Measurements from ENCODE around the gene SEC24D. TPM values are rescaled to one million over a fixed set of nuclear protein-coding genes. Genes with fewer than 3 reads are reported as not detected.

SEC24D gene
- total and polyA plus RNA-seq, 4 donors: 11.4 to 77.2 (median 52.0) TPM

- H3K4me3 ChIP-seq: no peak overlapping the region
- DNase-seq (no peak), ATAC-seq (ENCODE audit: insufficient read depth, low FRiP score) (no peak)
- H3K36me3 ChIP-seq (ENCODE audit: control insufficient read depth in 4 of 4, insufficient read depth in 4 of 4, low read length in 4 of 4): peaks cover 5 to 12% (median 6%) of the 10 kb centered on the region in 4 donors
- no peaks in the 10 kb centered on the region for H3K27me3 ChIP-seq (ENCODE audit: control insufficient read depth in 3 of 3, insufficient read depth in 3 of 3, low read length in 2 of 3)
- H3K9ac ChIP-seq (ENCODE audit: insufficient read depth in 1 of 2, low read length in 2 of 2): no peak overlapping the region
- H3K9me3 ChIP-seq (ENCODE audit: control insufficient read depth in 4 of 4, insufficient read depth in 3 of 4, low read length in 3 of 4): no peaks in the 10 kb centered on the region
- H3K27ac ChIP-seq (ENCODE audit: low read depth in 1 of 2, low read length in 1 of 2): no peak overlapping the region
- 97% methylated on average over 1 of the region's 1 CpG for WGBS, 2 donors
- TF ChIP-seq CTCF (IDR thresholded peaks at IDR 0.05; ENCODE audit: control extremely low read depth, extremely low read depth): no peak
- peaks cover 0 to 65% (median 14%) of the 10 kb centered on the region in 5 donors for H3K4me1 ChIP-seq (ENCODE audit: control insufficient read depth in 5 of 5, insufficient read depth in 5 of 5, low read length in 5 of 5)
These were observed 79.0 kb downstream of the SEC24D start for GRCh38 chr4:118756958-118757357.

- 81 to 91% methylated on average over 3 of the region's 3 CpGs for WGBS, 2 donors
- Histone ChIP-seq H3K4me3 (no peak overlapping the region), H3K27me3 (ENCODE audit: control insufficient read depth in 3 of 3, insufficient read depth in 3 of 3, low read length in 2 of 3) (no peaks in the 10 kb centered on the region), H3K4me1 (ENCODE audit: control insufficient read depth in 5 of 5, insufficient read depth in 5 of 5, low read length in 5 of 5) (peaks cover 0 to 60% (median 14%) of the 10 kb centered on the region in 5 donors), H3K9me3 (ENCODE audit: control insufficient read depth in 4 of 4, insufficient read depth in 3 of 4, low read length in 3 of 4) (no peaks in the 10 kb centered on the region), H3K9ac (ENCODE audit: insufficient read depth in 1 of 2, low read length in 2 of 2) (no peak overlapping the region), H3K27ac (ENCODE audit: low read depth in 1 of 2, low read length in 1 of 2) (peak overlapping the region in 1 of 2 donors; percentile 28), H3K36me3 (ENCODE audit: control insufficient read depth in 4 of 4, insufficient read depth in 4 of 4, low read length in 4 of 4) (peaks cover 7 to 12% (median 10%) of the 10 kb centered on the region in 4 donors)
- TF ChIP-seq CTCF (IDR thresholded peaks at IDR 0.05; ENCODE audit: control extremely low read depth, extremely low read depth): no peak
- DNase-seq: peak in 1 of 3 donors; percentile 21
- no peak for ATAC-seq (ENCODE audit: insufficient read depth, low FRiP score)
These were observed 79.5 kb downstream of the SEC24D start for GRCh38 chr4:118756429-118756828.

GRCh38 chr4:118755438-118756226 is 80.3 kb downstream of the SEC24D start:
- no peak overlapping the region for H3K4me3 ChIP-seq
- no peak overlapping the region for H3K9ac ChIP-seq (ENCODE audit: insufficient read depth in 1 of 2, low read length in 2 of 2)
- H3K27ac ChIP-seq (ENCODE audit: low read depth in 1 of 2, low read length in 1 of 2): peak overlapping the region in 1 of 2 donors; percentile 28
- H3K4me1 ChIP-seq (ENCODE audit: control insufficient read depth in 5 of 5, insufficient read depth in 5 of 5, low read length in 5 of 5): peaks cover 0 to 54% (median 14%) of the 10 kb centered on the region in 5 donors
- peaks cover 7 to 12% (median 11%) of the 10 kb centered on the region in 4 donors for H3K36me3 ChIP-seq (ENCODE audit: control insufficient read depth in 4 of 4, insufficient read depth in 4 of 4, low read length in 4 of 4)
- 76 to 92% methylated on average over 2 of the region's 2 CpGs for WGBS, 2 donors
- no peaks in the 10 kb centered on the region for H3K27me3 ChIP-seq (ENCODE audit: control insufficient read depth in 3 of 3, insufficient read depth in 3 of 3, low read length in 2 of 3)
- no peak for ATAC-seq (ENCODE audit: insufficient read depth, low FRiP score)
- no peaks in the 10 kb centered on the region for H3K9me3 ChIP-seq (ENCODE audit: control insufficient read depth in 4 of 4, insufficient read depth in 3 of 4, low read length in 3 of 4)
- DNase-seq: peak in 1 of 3 donors; percentile 31
- no peak for TF ChIP-seq CTCF (IDR thresholded peaks at IDR 0.05; ENCODE audit: control extremely low read depth, extremely low read depth)
